ENCODE measurements around the gene CTTN.
"Not testable (repeated sequence)": the region's sequence is repeated elsewhere in the genome, so short reads cannot be mapped to it uniquely, and the experiment has no call there.

The CTTN gene

DNA sequence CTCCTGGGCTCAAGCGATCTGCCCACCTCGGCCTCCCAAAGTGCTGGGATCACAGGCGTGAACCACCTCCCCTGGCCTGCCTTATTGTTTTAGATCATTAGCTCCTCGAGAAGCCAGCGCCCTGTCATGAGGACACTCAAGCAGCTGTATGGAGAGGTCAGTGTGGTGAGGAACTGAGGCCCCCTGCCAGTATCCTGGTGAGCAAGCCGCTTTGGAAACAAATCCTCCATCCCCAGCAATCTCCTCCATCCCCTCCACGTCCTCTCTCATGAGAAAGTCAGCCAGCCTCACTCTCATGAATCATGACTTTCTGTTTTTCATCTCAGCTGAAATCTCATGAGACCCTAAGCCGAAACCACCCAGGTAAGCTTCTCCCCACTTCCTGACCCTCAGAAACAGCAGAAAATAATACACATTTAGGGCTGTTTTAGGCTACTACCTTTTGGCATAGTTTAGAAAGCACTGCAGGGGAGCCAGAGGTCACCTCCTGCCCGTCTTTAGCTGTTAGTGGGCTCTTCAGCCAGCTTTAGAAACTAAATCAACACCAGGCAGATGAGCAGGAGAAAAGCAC is 56.0 kb downstream of the CTTN start:
- DNase-seq (ENCODE audit: low read depth, low spot score), result no peak

DNA sequence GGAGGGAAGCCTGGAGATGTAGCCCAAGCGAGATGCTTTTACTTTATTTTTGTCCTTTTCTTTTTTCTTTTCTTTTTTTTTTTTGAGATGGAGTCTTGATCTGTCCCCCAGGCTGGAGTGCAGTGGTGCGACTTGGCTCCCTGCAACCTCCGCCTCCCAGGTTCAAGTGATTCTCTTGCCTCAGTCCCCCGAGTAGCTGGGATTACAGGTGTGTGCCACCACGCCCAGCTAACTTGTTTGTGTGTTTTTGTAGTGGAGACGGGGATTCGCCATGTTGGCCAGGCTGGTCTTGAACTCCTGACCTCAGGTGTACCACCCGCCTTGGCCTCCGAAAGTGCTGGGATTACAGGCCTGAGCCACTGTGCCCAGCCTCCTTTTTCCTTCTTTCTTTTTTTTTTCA is 56.5 kb downstream of the CTTN start:
- not testable (repeated sequence) for DNase-seq (ENCODE audit: low read depth, low spot score)

GRCh38 chr11:70455354-70455753 is 57.0 kb downstream of the CTTN start:
- DNase-seq (ENCODE audit: low read depth, low spot score), result no peak

GRCh38 chr11:70456921-70457532 is 58.7 kb downstream of the CTTN start:
- DNase-seq (ENCODE audit: low read depth, low spot score), result peak; percentile 65

DNA sequence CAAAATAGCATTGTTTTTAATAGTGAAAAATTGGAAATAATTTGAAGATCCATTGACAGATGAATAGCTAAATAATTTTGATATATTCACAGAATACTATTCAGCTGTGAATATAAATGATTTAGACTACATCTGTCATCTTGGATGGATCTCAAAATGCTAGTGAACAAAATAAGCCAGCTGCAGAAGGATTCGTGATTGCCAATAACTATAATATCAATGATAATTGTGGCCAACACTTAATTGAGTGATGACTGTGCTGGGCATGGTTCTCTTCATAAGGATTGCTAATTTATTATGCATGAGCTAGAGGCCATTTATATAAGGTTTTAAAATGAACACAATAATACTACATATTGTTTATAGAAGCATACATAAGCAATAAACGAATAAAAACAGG is 60.4 kb downstream of the CTTN start:
- no peak for DNase-seq (ENCODE audit: low read depth, low spot score)

DNA sequence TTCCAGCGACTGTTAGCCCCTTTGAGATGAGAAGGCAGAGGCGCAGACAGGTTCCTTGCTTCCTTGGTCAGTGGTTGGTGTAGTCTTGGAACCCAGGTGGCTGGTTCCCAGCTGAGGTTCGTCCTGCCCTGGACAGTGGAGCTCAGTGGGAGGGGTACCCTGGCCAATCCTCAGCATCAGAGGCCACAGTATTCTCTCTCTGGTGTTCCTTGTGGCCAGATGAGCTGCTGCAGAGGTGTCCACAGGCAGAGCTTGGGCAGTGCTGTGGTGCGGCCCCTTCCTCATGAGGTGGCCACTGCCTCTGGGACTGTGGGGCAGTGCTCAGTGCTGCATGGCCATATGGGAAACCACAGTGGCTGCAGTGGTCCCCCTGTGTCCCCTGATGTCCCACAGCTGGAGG is 61.8 kb downstream of the CTTN start:
- DNase-seq (ENCODE audit: low read depth, low spot score), result no peak

- no peak for DNase-seq (ENCODE audit: low read depth, low spot score)
Measured at GRCh38 chr11:70460964-70461363, 62.6 kb downstream of the CTTN start.

GRCh38 chr11:70462818-70463477 is 64.6 kb downstream of the CTTN start:
- no peak for DNase-seq (ENCODE audit: low read depth, low spot score)

DNA sequence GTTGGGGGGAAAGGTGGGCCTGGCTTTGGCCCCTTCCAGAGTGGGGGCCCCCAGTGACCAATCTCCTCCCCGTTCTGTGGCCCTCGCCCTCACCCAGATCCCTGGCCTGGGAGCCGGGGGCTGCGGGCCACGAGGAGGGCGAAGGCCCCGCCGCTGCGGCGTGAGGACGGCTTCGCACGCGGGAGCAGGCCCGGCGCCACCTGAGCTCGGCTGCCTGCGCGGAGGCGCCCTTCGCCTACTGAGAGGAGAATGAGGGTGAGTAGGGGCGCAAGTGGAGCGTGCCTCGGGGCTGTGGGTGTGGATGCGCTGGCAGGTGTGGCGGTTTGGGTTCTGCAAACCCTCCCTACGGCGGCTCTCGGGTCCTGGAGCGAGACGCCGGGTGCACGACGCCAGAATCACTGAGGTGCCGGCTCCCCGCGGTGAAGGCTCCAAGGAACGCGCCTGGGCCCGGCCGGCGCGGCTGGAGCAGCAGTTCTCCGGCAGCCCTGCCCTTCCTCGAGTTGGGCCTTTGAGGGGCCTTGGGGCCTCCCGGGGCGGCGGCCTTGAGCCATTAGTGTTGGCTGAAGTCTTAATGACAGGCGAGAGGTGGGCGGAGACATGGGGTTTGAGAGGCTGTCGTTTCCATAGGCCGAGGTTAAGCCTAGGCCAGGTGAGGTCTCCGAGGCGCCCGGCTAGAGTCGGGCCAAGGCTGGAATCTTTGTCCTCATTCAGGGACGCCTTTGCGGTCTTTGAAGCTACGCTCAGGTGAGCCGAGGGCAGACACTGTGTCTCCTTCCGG is 65.3 kb downstream of the CTTN start:
- DNase-seq (ENCODE audit: low read depth, low spot score), result no peak

- DNase-seq (ENCODE audit: low read depth, low spot score), result no peak
Measured at GRCh38 chr11:70464509-70465361, 66.4 kb downstream of the CTTN start.

GRCh38 chr11:70466154-70466553 is 67.8 kb downstream of the CTTN start:
- no peak for DNase-seq (ENCODE audit: low read depth, low spot score)

DNA sequence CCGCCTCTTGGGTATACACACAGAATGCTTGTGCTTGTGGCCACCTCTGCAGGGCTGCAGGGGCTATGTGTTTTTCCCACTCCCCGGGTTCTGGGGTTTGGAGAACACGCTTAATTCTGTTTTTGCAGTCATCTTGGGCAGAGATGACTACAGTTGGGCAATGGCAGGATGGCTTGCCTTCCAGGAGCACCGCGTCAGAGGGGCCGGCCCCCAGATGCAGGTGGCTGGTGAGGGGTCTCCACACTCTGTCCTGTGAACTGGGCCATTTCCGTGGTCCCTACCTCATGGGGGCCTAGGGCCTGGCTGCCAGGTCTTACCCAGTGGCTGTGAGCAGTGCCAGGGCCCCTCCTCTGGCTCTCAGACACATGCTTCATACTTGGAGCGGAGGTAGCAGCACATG is 68.3 kb downstream of the CTTN start:
- DNase-seq (ENCODE audit: low read depth, low spot score), result no peak

DNA sequence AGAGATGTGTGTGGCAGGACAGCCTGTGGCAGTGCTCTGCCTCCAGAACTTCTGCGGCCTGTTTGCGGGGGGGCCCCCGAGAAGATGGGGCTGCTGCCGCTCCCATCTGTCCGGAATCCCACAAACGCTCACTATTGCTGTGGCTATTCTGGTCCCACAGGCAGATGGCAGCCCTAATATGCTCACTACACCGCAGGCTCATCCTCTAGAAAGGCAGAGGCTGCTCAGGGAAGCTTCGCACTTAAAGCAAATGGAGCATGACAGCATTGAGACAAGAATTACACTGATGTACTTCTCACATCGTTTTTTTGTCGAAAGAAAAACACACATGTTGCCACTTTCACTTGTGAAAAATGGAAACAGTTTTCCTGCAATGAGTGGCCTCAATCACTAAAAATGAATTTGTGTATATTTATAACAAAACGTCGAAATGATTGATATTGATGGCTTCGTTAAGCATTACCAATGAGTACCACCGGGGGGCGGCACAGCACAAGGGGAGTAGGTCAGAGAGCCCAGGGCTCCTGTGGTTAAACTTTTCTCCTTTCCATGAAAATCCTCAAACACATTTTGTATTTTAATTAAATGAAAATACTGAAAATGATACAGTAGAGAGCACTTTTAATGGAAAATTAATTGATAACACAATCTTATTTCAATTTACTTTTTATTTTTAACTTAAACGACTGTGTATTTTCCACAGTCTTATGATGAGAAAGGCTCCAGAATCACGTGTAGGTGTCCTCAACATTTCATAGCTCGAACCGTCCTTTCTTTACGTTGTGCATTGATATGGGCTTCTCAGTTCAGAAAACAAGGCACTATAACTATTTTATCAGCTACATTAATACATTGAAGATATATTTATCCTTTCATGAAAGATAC is 69.1 kb downstream of the CTTN start:
- DNase-seq (ENCODE audit: low read depth, low spot score), result peak; percentile 67

- DNase-seq (ENCODE audit: low read depth, low spot score), result no peak
Measured at GRCh38 chr11:70468256-70469195, 70.2 kb downstream of the CTTN start.

- DNase-seq (ENCODE audit: low read depth, low spot score), result peak; percentile 37
Measured at GRCh38 chr11:70470127-70470526, 71.8 kb downstream of the CTTN start.

DNA sequence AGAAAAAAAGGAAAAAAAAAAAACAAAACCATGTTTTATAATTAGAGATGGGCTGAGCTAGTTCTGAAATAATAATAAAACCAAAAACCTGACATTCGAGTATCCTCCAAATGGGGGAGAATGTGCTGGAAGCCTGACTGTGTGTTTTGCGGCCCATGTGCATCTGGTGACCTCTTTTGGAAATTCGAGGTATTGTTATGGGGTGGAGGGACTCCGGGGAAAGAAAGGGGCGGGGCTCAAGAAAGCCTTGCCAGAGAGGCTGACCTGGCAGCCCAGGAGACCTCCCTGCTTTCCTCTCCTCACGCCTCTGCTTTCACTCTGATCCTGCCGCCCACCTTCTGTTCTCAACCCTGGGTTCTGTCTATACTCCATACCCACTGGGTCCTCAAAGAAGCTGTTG is 72.9 kb downstream of the CTTN start:
- no peak for DNase-seq (ENCODE audit: low read depth, low spot score)

- DNase-seq (ENCODE audit: low read depth, low spot score), result no peak
Measured at GRCh38 chr11:70472240-70472639, 73.9 kb downstream of the CTTN start.

DNA sequence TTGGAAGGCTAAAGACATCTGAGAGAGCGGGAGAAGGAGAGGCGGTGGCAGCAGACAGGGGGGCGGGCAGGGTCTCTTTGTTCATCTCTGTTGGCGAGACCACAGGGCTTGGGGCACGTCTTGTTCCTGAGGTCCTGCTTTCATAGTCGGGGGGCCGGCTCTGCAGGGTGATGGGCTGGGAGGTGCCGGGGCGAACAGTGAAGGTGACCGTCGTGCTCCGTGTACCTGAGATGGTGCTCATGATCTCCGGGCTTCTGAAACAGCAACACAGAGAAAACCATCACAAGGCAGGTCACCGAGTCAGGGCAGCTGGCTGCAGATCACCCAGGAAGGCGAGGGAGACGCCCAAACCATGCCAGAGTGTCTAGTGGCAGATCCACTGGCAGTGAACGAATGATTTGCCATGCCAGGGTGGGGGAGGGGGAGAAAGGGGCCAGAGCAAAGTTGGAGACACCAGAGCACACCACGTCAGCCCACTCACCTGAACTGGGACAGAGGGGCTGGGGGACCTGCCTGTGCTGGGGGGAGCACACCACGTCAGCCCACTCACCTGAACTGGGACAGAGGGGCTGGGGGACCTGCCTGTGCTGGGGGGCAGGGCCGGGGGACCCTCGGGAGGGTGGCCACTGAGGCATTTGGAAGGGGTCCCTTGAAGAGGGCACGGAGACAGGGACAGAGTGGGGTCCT is 75.0 kb downstream of the CTTN start:
- no peak for DNase-seq (ENCODE audit: low read depth, low spot score)

Data from astrocyte of the hippocampus (primary cell).